ENCODE results near the gene COL6A5. TPM values are rescaled to one million over a fixed set of nuclear protein-coding genes. Genes with fewer than 3 reads are reported as not detected.

The COL6A5 gene
- total RNA-seq, 1 donor from 2014 or later: not detected

DNA sequence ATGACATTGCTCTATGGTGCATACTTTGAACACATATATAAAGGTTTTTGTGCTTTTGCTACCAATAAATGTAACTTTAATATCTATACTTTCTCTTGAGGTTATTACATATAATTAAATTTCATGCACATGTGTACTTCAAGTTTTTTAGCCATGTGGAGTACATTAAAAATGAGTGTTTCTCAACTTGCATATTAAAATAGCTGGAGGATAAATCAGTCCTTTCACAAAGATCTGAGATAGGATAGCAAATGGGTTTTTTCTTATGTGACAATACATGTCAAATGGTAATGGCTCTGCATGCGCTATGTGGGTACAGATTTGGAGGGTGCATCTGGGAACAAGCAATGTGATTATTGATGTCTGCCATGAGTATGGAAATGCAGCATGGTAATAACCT, 122.8 kb downstream of the COL6A5 start:
- no peak for DNase-seq
- Histone ChIP-seq H3K4me1 (no peaks in the 10 kb centered on the region), H3K27me3 (ENCODE audit: low read depth) (peaks cover 8% of the 10 kb centered on the region), H3K9me3 (replicated peaks) (no peaks in the 10 kb centered on the region), H3K36me3 (no peaks in the 10 kb centered on the region), H3K27ac (replicated peaks) (no peak overlapping the region), H3K4me3 (no peak overlapping the region)
- intact Hi-C loops (cut with micrococcal nuclease): no loop called here
- no peak for TF ChIP-seq CTCF (IDR thresholded peaks at IDR 0.05; ENCODE audit: borderline replicate concordance)

DNA sequence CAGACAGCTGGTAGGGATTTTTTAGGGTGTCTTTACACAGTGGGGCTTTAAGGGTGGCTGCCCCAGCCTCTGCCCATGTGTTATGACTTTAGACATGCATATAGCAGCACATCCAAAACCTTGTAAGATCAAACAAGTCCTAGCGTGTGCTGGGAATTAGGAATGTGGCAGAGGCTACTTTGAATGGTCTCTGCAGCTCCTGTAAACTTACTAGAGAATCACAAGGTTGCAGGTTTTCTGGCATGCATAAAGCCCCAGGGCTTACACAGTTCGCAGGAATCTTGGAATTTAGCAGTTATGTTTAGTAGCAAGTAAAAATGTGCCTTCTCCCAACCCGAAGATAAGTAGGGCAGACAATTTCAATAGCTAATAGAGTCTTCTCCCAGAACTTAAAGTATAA, 124.7 kb downstream of the COL6A5 start:
- Histone ChIP-seq H3K4me1 (no peaks in the 10 kb centered on the region), H3K27me3 (ENCODE audit: low read depth) (peaks cover 8% of the 10 kb centered on the region), H3K9me3 (replicated peaks) (peaks cover 2% of the 10 kb centered on the region), H3K27ac (replicated peaks) (no peak overlapping the region), H3K4me3 (no peak overlapping the region), H3K36me3 (no peaks in the 10 kb centered on the region)
- DNase-seq: no peak
- intact Hi-C loops (cut with micrococcal nuclease): no loop called here
- TF ChIP-seq CTCF (IDR thresholded peaks at IDR 0.05; ENCODE audit: borderline replicate concordance): no peak

GRCh38 chr3:130473416-130473815, 127.9 kb downstream of the COL6A5 start:
- peaks cover 8% of the 10 kb centered on the region for H3K27me3 ChIP-seq (ENCODE audit: low read depth)
- intact Hi-C loops (cut with micrococcal nuclease): no loop called here
- H3K27ac ChIP-seq (replicated peaks): no peak overlapping the region
- H3K36me3 ChIP-seq: no peaks in the 10 kb centered on the region
- no peaks in the 10 kb centered on the region for H3K4me1 ChIP-seq
- peaks cover 6% of the 10 kb centered on the region for H3K9me3 ChIP-seq (replicated peaks)
- no peak overlapping the region for H3K4me3 ChIP-seq
- TF ChIP-seq CTCF (IDR thresholded peaks at IDR 0.05; ENCODE audit: borderline replicate concordance): no peak
- no peak for DNase-seq

DNA sequence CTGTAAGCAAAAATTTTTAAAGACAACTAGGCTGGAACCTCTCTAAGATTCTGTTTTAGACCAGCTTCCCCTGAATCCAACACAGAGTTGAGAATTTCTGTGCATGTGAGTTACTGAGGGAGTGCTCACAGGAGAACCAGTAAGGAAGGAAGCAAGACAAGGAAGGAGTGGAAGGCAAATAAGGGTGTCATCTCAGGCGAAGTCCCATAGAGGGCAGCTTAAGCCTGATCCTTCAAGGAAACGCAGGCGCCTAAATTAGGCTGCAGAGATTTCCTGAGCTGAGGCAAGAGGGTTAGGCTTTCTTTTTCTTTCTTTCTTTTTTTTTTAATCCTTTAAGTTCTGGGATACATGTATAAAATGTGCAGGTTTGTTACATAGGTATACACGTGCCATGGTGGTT, 135.3 kb downstream of the COL6A5 start:
- no peak for DNase-seq

GRCh38 chr3:130488288-130488687, 142.8 kb downstream of the COL6A5 start:
- Histone ChIP-seq H3K9me3 (replicated peaks) (no peaks in the 10 kb centered on the region), H3K36me3 (no peaks in the 10 kb centered on the region), H3K4me3 (no peak overlapping the region), H3K4me1 (no peaks in the 10 kb centered on the region), H3K27ac (replicated peaks) (no peak overlapping the region), H3K27me3 (ENCODE audit: low read depth) (no peaks in the 10 kb centered on the region)
- intact Hi-C loops (cut with micrococcal nuclease): no loop called here
- DNase-seq: no peak
- TF ChIP-seq CTCF (IDR thresholded peaks at IDR 0.05; ENCODE audit: borderline replicate concordance): no peak

More for the DNA sequence above, 135.3 kb downstream of the COL6A5 start:
- Histone ChIP-seq H3K27ac (replicated peaks) (no peak overlapping the region), H3K27me3 (ENCODE audit: low read depth) (no peaks in the 10 kb centered on the region), H3K4me3 (no peak overlapping the region), H3K9me3 (replicated peaks) (peaks cover 7% of the 10 kb centered on the region), H3K36me3 (no peaks in the 10 kb centered on the region), H3K4me1 (no peaks in the 10 kb centered on the region)
- peak; percentile 48 for TF ChIP-seq CTCF (IDR thresholded peaks at IDR 0.05; ENCODE audit: borderline replicate concordance)
- intact Hi-C loops (cut with micrococcal nuclease): no loop called here

Data from left ventricle myocardium inferior (tissue), 1 donor.